ENCODE measurements around the gene CENPH.
A peak's percentile ranks its signal among the peaks of the same experiment; 100 is the strongest.
"Not testable (repeated sequence)": the region's sequence is repeated elsewhere in the genome, so short reads cannot be mapped to it uniquely, and the experiment has no call there.

Gene CENPH

GRCh38 chr5:69236733-69237132 lies 47.4 kb downstream of the CENPH start:
- peak overlapping the region; percentile 11 for H3K4me2 ChIP-seq (ENCODE audit: low read length, poor library complexity, severe bottlenecking)
- H2BK12ac ChIP-seq (ENCODE audit: low read length in 2 of 2); H3K79me1 ChIP-seq (replicated peaks; ENCODE audit: low read length, poor library complexity, severe bottlenecking); H3K27me3 ChIP-seq (ENCODE audit: control insufficient read depth in 1 of 2, insufficient read depth in 1 of 2, low read length in 2 of 2); DNase-seq; H2BK5ac ChIP-seq (ENCODE audit: low read depth, low read length, poor library complexity, severe bottlenecking); H3K27ac ChIP-seq (ENCODE audit: low read length, poor library complexity, severe bottlenecking); H3K9ac ChIP-seq (ENCODE audit: low read length); H4K91ac ChIP-seq (ENCODE audit: low read length); H3K18ac ChIP-seq (ENCODE audit: low read depth in 1 of 2, low read length in 2 of 2); H3K14ac ChIP-seq (ENCODE audit: low read length in 2 of 2); H3K4me3 ChIP-seq (ENCODE audit: insufficient read depth in 1 of 2, low read depth in 1 of 2, low read length in 2 of 2); H2BK120ac ChIP-seq (ENCODE audit: low read depth, low read length); H3K23ac ChIP-seq (ENCODE audit: low read length in 2 of 2); H2BK15ac ChIP-seq (ENCODE audit: low read depth, poor library complexity, severe bottlenecking); H2AK5ac ChIP-seq (ENCODE audit: low read length, severe bottlenecking); H3K4ac ChIP-seq (ENCODE audit: low read depth in 1 of 2, low read length in 2 of 2); H4K8ac ChIP-seq (ENCODE audit: low read length); H2AFZ ChIP-seq (ENCODE audit: low read depth, low read length); H3K9me3 ChIP-seq (ENCODE audit: control insufficient read depth, low read length): not testable (repeated sequence)
- H3K36me3 ChIP-seq (ENCODE audit: control insufficient read depth in 1 of 2, insufficient read depth in 2 of 2, low read depth in 1 of 2, low read length in 2 of 2): peaks cover 12 to 30% of the 10 kb centered on the region in 2 experiments
- H3K4me1 ChIP-seq (ENCODE audit: control insufficient read depth, insufficient read depth, low read depth, low read length): peaks cover 14% of the 10 kb centered on the region
- WGBS: 96% methylated on average over 7 of the region's 9 CpGs

- H3K79me1 ChIP-seq (replicated peaks; ENCODE audit: low read length, poor library complexity, severe bottlenecking): peaks cover 3% of the 10 kb centered on the region
- peaks cover 10 to 37% of the 10 kb centered on the region in 2 experiments for H3K36me3 ChIP-seq (ENCODE audit: control insufficient read depth in 1 of 2, insufficient read depth in 2 of 2, low read depth in 1 of 2, low read length in 2 of 2)
- H3K18ac ChIP-seq (ENCODE audit: low read depth in 1 of 2, low read length in 2 of 2): no peak overlapping the region
- H4K91ac ChIP-seq (ENCODE audit: low read length): no peak overlapping the region
- 83% methylated on average over 1 of the region's 3 CpGs for WGBS
- peak overlapping the region; percentile 61 for H3K9ac ChIP-seq (ENCODE audit: low read length)
- no peak overlapping the region for H2AK5ac ChIP-seq (ENCODE audit: low read length, severe bottlenecking)
- no peaks in the 10 kb centered on the region for H3K27me3 ChIP-seq (ENCODE audit: control insufficient read depth in 1 of 2, insufficient read depth in 1 of 2, low read length in 2 of 2)
- no peak overlapping the region for H2BK12ac ChIP-seq (ENCODE audit: low read length in 2 of 2)
- no peak overlapping the region for H2BK120ac ChIP-seq (ENCODE audit: low read depth, low read length)
- DNase-seq: no peak
- H3K27ac ChIP-seq (ENCODE audit: low read length, poor library complexity, severe bottlenecking): peak overlapping the region; percentile 8
- H3K23ac ChIP-seq (ENCODE audit: low read length in 2 of 2): no peak overlapping the region
- no peak overlapping the region for H2AFZ ChIP-seq (ENCODE audit: low read depth, low read length)
- peaks cover 15% of the 10 kb centered on the region for H3K4me1 ChIP-seq (ENCODE audit: control insufficient read depth, insufficient read depth, low read depth, low read length)
- H2BK15ac ChIP-seq (ENCODE audit: low read depth, poor library complexity, severe bottlenecking): no peak overlapping the region
- no peak overlapping the region for H4K8ac ChIP-seq (ENCODE audit: low read length)
- no peak overlapping the region for H2BK5ac ChIP-seq (ENCODE audit: low read depth, low read length, poor library complexity, severe bottlenecking)
- H3K9me3 ChIP-seq (ENCODE audit: control insufficient read depth, low read length): no peaks in the 10 kb centered on the region
- H3K4me2 ChIP-seq (ENCODE audit: low read length, poor library complexity, severe bottlenecking): no peak overlapping the region
- no peak overlapping the region for H3K4ac ChIP-seq (ENCODE audit: low read depth in 1 of 2, low read length in 2 of 2)
- H3K14ac ChIP-seq (ENCODE audit: low read length in 2 of 2): no peak overlapping the region
- H3K4me3 ChIP-seq (ENCODE audit: insufficient read depth in 1 of 2, low read depth in 1 of 2, low read length in 2 of 2): peak overlapping the region in 1 of 2 experiments; percentile 16
Measured at GRCh38 chr5:69237877-69238276, 48.5 kb downstream of the CENPH start.

GRCh38 chr5:69238760-69239251 lies 49.4 kb downstream of the CENPH start:
- Histone ChIP-seq H3K27me3 (ENCODE audit: control insufficient read depth in 1 of 2, insufficient read depth in 1 of 2, low read length in 2 of 2) (no peaks in the 10 kb centered on the region), H3K18ac (ENCODE audit: low read depth in 1 of 2, low read length in 2 of 2) (no peak overlapping the region), H2AK5ac (ENCODE audit: low read length, severe bottlenecking) (no peak overlapping the region), H3K9ac (ENCODE audit: low read length) (peak overlapping the region; percentile 61), H3K14ac (ENCODE audit: low read length in 2 of 2) (no peak overlapping the region), H4K91ac (ENCODE audit: low read length) (no peak overlapping the region), H3K4ac (ENCODE audit: low read depth in 1 of 2, low read length in 2 of 2) (no peak overlapping the region), H3K36me3 (ENCODE audit: control insufficient read depth in 1 of 2, insufficient read depth in 2 of 2, low read depth in 1 of 2, low read length in 2 of 2) (peaks cover 10 to 37% of the 10 kb centered on the region in 2 experiments), H3K9me3 (ENCODE audit: control insufficient read depth, low read length) (no peaks in the 10 kb centered on the region), H2BK120ac (ENCODE audit: low read depth, low read length) (no peak overlapping the region), H3K4me2 (ENCODE audit: low read length, poor library complexity, severe bottlenecking) (no peak overlapping the region), H3K4me3 (ENCODE audit: insufficient read depth in 1 of 2, low read depth in 1 of 2, low read length in 2 of 2) (peak overlapping the region in 1 of 2 experiments; percentile 28), H3K4me1 (ENCODE audit: control insufficient read depth, insufficient read depth, low read depth, low read length) (peaks cover 15% of the 10 kb centered on the region), H2BK15ac (ENCODE audit: low read depth, poor library complexity, severe bottlenecking) (no peak overlapping the region), H4K8ac (ENCODE audit: low read length) (no peak overlapping the region), H3K79me1 (replicated peaks; ENCODE audit: low read length, poor library complexity, severe bottlenecking) (peaks cover 3% of the 10 kb centered on the region), H2BK5ac (ENCODE audit: low read depth, low read length, poor library complexity, severe bottlenecking) (no peak overlapping the region), H3K23ac (ENCODE audit: low read length in 2 of 2) (no peak overlapping the region), H2BK12ac (ENCODE audit: low read length in 2 of 2) (no peak overlapping the region), H2AFZ (ENCODE audit: low read depth, low read length) (no peak overlapping the region), H3K27ac (ENCODE audit: low read length, poor library complexity, severe bottlenecking) (peak overlapping the region; percentile 80)
- DNase-seq: peak; percentile 69
- 35% methylated on average over 1 of the region's 6 CpGs for WGBS

- no peak overlapping the region for H3K18ac ChIP-seq (ENCODE audit: low read depth in 1 of 2, low read length in 2 of 2)
- H3K9ac ChIP-seq (ENCODE audit: low read length): no peak overlapping the region
- H3K4me3 ChIP-seq (ENCODE audit: insufficient read depth in 1 of 2, low read depth in 1 of 2, low read length in 2 of 2): no peak overlapping the region
- H2AK5ac ChIP-seq (ENCODE audit: low read length, severe bottlenecking): no peak overlapping the region
- no peak overlapping the region for H4K91ac ChIP-seq (ENCODE audit: low read length)
- H2AFZ ChIP-seq (ENCODE audit: low read depth, low read length): no peak overlapping the region
- H3K9me3 ChIP-seq (ENCODE audit: control insufficient read depth, low read length): no peaks in the 10 kb centered on the region
- H2BK5ac ChIP-seq (ENCODE audit: low read depth, low read length, poor library complexity, severe bottlenecking): no peak overlapping the region
- H3K23ac ChIP-seq (ENCODE audit: low read length in 2 of 2): no peak overlapping the region
- peaks cover 9% of the 10 kb centered on the region for H3K4me1 ChIP-seq (ENCODE audit: control insufficient read depth, insufficient read depth, low read depth, low read length)
- no peak overlapping the region for H3K27ac ChIP-seq (ENCODE audit: low read length, poor library complexity, severe bottlenecking)
- no peaks in the 10 kb centered on the region for H3K27me3 ChIP-seq (ENCODE audit: control insufficient read depth in 1 of 2, insufficient read depth in 1 of 2, low read length in 2 of 2)
- no peak overlapping the region for H2BK120ac ChIP-seq (ENCODE audit: low read depth, low read length)
- no peak overlapping the region for H2BK15ac ChIP-seq (ENCODE audit: low read depth, poor library complexity, severe bottlenecking)
- H4K8ac ChIP-seq (ENCODE audit: low read length): no peak overlapping the region
- H3K4ac ChIP-seq (ENCODE audit: low read depth in 1 of 2, low read length in 2 of 2): no peak overlapping the region
- WGBS: 98% methylated on average over 6 of the region's 8 CpGs
- DNase-seq: no peak
- no peak overlapping the region for H3K4me2 ChIP-seq (ENCODE audit: low read length, poor library complexity, severe bottlenecking)
- H3K79me1 ChIP-seq (replicated peaks; ENCODE audit: low read length, poor library complexity, severe bottlenecking): peaks cover 3% of the 10 kb centered on the region
- H3K36me3 ChIP-seq (ENCODE audit: control insufficient read depth in 1 of 2, insufficient read depth in 2 of 2, low read depth in 1 of 2, low read length in 2 of 2): peaks cover 6 to 31% of the 10 kb centered on the region in 2 experiments
- no peak overlapping the region for H2BK12ac ChIP-seq (ENCODE audit: low read length in 2 of 2)
- H3K14ac ChIP-seq (ENCODE audit: low read length in 2 of 2): no peak overlapping the region
Measured at GRCh38 chr5:69242215-69242927, 53.0 kb downstream of the CENPH start.
